Osteoblast (primary cell): Measurements from ENCODE around the gene OLFML1. TPM values are rescaled to one million over a fixed set of nuclear protein-coding genes. Genes with fewer than 3 reads are reported as not detected.

Source experiments
- DNase-seq: peaks from one replicate; pipeline ENCODE4 v3.0.0; 2011; ENCODE audit warnings: low spot score, mixed read lengths; ENCODE audit not compliant: insufficient read length; ENCODE audit errors: missing footprints
- H2AFZ ChIP-seq: 2 replicates; pipeline ENCODE4 v1.6.0; 2011; ENCODE audit warnings: mild to moderate bottlenecking, low read length
- H3K27ac ChIP-seq: 2 replicates; pipeline ENCODE4 v1.5.1; 2011; ENCODE audit warnings: mild to moderate bottlenecking, low read depth, low read length, moderate library complexity
- H3K27me3 ChIP-seq: 2 replicates; pipeline ENCODE4 v1.6.0; 2012; ENCODE audit warnings: mild to moderate bottlenecking, control low read depth, inconsistent platforms, low read length, moderate library complexity; ENCODE audit not compliant: insufficient read depth
- H3K36me3 ChIP-seq: 2 replicates; pipeline ENCODE4 v1.5.1; 2011; ENCODE audit warnings: mild to moderate bottlenecking, low read length, control low read depth, moderate library complexity; ENCODE audit not compliant: insufficient read depth
- H3K4me1 ChIP-seq: 2 replicates; pipeline ENCODE4 v1.5.1; 2011; ENCODE audit warnings: mild to moderate bottlenecking, low read length, control low read depth, moderate library complexity; ENCODE audit not compliant: insufficient read depth
- H3K4me2 ChIP-seq: 2 replicates; pipeline ENCODE4 v1.6.0; 2011; ENCODE audit warnings: mild to moderate bottlenecking, low read length; ENCODE audit not compliant: insufficient read depth
- H3K4me3 ChIP-seq: fragments of 200-600 bp; sonication (generic); 3 replicates; pipeline ENCODE4 v1.5.1; 2012; ENCODE audit warnings: mild to moderate bottlenecking, low read length, inconsistent platforms; ENCODE audit not compliant: insufficient read depth
- H3K79me2 ChIP-seq: 2 replicates; pipeline ENCODE4 v1.6.0; 2012; ENCODE audit warnings: mild to moderate bottlenecking, low read length, control low read depth, inconsistent platforms; ENCODE audit not compliant: insufficient read depth
- H3K9me3 ChIP-seq: 2 replicates; pipeline ENCODE4 v1.5.1; 2011; ENCODE audit warnings: low read depth, low read length, control low read depth
- H4K20me1 ChIP-seq: 2 replicates; pipeline ENCODE4 v1.6.0; 2012; ENCODE audit warnings: mild to moderate bottlenecking, low read length, control low read depth; ENCODE audit not compliant: insufficient read depth
- total RNA-seq: library from RNA; depleted of rRNA; stranded (reverse); fragments of >200 nt; gene quantifications from 2 replicates; pipeline ENCODE4 v1.2.3, GENCODE V29; 2012
- TF ChIP-seq, protein P1 (sequence below): IDR thresholded peaks from 2 replicates; pipeline ENCODE4 v1.5.1; 2011; ENCODE audit warnings: mild to moderate bottlenecking, low read depth, low read length, moderate library complexity; ENCODE audit errors: extremely low read depth

Gene OLFML1
- total RNA-seq, 1 donor, result 20.3 TPM

DNA sequence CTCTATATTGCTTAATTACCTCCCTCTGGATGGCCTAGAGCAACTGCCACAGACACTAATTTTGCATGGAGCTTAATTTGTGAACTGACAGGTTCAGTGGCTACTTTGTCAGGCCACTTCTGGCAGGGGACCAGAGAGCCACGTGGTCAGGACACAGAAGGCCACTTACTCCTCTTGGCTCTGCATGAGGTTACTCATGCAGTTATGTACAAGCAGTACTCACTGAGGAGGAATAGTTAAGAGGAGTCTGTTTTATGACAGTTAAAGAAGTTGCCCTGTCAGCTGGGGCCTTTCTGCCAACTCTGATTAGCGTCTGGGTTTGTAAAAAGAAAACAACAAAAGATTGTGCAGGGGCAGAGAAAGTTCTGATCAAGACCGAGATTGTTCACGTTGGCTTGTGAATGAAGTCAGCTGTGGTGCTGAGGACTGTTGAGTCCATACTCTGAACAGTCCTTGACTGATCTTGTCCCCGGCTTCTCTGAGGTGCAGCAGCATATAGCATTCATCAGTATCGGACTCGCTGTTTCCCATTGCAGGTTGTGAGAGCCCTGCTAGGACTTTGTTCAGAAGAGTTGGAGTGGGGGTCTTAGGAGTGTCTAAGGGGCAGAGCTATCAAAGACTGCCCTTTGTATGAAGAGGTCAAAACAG lies 69.9 kb downstream of the OLFML1 start:
- Histone ChIP-seq H2AFZ (peak overlapping the region; percentile 31), H3K4me2 (no peak overlapping the region), H3K27ac (no peak overlapping the region), H3K36me3 (no peaks in the 10 kb centered on the region), H3K9me3 (no peaks in the 10 kb centered on the region), H4K20me1 (no peaks in the 10 kb centered on the region), H3K4me1 (peaks cover 12% of the 10 kb centered on the region), H3K4me3 (no peak overlapping the region), H3K79me2 (no peaks in the 10 kb centered on the region), H3K27me3 (no peaks in the 10 kb centered on the region)
- TF ChIP-seq, protein P1, sequence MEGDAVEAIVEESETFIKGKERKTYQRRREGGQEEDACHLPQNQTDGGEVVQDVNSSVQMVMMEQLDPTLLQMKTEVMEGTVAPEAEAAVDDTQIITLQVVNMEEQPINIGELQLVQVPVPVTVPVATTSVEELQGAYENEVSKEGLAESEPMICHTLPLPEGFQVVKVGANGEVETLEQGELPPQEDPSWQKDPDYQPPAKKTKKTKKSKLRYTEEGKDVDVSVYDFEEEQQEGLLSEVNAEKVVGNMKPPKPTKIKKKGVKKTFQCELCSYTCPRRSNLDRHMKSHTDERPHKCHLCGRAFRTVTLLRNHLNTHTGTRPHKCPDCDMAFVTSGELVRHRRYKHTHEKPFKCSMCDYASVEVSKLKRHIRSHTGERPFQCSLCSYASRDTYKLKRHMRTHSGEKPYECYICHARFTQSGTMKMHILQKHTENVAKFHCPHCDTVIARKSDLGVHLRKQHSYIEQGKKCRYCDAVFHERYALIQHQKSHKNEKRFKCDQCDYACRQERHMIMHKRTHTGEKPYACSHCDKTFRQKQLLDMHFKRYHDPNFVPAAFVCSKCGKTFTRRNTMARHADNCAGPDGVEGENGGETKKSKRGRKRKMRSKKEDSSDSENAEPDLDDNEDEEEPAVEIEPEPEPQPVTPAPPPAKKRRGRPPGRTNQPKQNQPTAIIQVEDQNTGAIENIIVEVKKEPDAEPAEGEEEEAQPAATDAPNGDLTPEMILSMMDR, result no peak
- no peak for DNase-seq

DNA sequence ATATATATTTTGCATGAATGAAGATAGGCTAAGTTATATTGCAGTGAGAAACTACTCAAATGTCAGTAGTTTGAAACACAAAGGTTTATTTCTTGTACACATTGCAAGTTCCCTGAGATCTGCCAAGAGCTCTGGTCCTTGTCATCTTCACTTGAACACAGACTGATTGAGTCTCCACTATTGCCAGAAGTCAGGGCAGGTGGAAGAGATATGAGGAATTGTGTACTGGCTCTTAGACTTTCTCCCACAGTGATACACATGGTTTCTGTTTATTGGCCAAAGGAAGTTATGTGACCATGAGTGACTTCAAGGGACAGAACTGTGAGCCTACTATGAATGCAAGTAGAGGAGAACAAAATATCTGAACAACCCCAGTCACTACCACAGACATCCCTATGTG lies 72.7 kb downstream of the OLFML1 start:
- no peaks in the 10 kb centered on the region for H3K27me3 ChIP-seq
- H3K4me2 ChIP-seq, result no peak overlapping the region
- no peak for DNase-seq
- H3K4me1 ChIP-seq, result no peaks in the 10 kb centered on the region
- no peak overlapping the region for H2AFZ ChIP-seq
- H4K20me1 ChIP-seq, result no peaks in the 10 kb centered on the region
- no peak overlapping the region for H3K4me3 ChIP-seq
- no peak overlapping the region for H3K27ac ChIP-seq
- no peaks in the 10 kb centered on the region for H3K9me3 ChIP-seq
- TF ChIP-seq, protein P1, result no peak
- no peaks in the 10 kb centered on the region for H3K36me3 ChIP-seq
- H3K79me2 ChIP-seq, result no peaks in the 10 kb centered on the region

DNA sequence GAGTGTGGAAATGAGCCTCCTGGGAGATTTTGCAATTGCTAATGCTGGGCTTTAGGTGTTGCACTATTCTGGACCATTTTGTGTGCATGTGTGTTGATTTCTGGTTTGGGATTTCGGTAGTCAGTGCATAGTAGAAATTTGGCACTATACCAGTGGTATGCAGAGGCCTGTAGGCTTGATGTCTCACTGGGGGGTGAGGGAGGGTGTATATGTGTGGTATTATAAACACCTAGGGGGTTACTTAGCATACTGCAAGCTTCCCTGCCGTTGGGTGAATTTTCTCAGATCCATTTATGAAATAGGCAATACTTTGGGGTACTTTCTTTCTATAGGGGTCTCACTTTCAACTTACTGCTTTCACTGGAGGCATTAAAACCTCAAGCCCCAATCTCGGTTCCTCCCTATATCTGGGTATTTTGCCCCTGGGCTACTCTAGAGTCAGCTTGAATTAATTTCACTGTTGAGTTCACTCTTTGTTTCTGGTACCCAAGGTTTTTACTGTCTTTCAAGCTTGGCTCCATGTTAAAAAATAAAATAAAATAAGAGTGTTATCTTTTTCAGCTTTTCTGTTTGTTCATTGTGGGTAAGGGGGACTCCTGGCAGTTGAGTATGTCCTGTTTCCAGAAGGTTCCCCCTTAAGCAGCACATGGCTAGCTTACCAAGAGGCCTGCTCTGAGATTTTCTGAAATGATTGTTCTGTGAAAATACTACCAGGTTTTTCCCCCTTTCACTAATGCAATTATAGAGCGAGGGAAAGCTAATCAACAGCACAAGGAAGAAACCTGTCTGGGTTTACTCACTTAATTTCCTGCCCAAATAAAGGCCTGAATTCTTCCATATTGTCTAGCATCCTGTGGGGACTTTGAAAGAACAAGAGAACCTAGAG lies 74.3 kb downstream of the OLFML1 start:
- H3K4me1 ChIP-seq, result no peaks in the 10 kb centered on the region
- H3K79me2 ChIP-seq, result no peaks in the 10 kb centered on the region
- H3K4me2 ChIP-seq, result no peak overlapping the region
- no peak for DNase-seq
- no peaks in the 10 kb centered on the region for H3K36me3 ChIP-seq
- no peaks in the 10 kb centered on the region for H4K20me1 ChIP-seq
- TF ChIP-seq, protein P1, result no peak
- H2AFZ ChIP-seq, result no peak overlapping the region
- no peaks in the 10 kb centered on the region for H3K27me3 ChIP-seq
- no peak overlapping the region for H3K27ac ChIP-seq
- no peaks in the 10 kb centered on the region for H3K9me3 ChIP-seq
- H3K4me3 ChIP-seq, result no peak overlapping the region

Other genes starting within 250 kb of the OLFML1 start
- gene SYT9, start 233.6 kb upstream of the OLFML1 start, total RNA-seq, result not detected in 2 replicates
- 16.8 and 25.0 TPM in 2 replicates for gene PPFIBP2, start 28.5 kb downstream of the OLFML1 start, total RNA-seq
- 9.1 and 14.8 TPM in 2 replicates for gene CYB5R2, start 188.0 kb downstream of the OLFML1 start, total RNA-seq
- under 0.01 TPM in 1 of 2 replicates, not detected in the other for gene OVCH2, start 221.0 kb downstream of the OLFML1 start, total RNA-seq